Body of pancreas (tissue), 4 donors: Measurements from ENCODE around the gene UBR4. TPM values are rescaled to one million over a fixed set of nuclear protein-coding genes. Genes with fewer than 3 reads are reported as not detected.

Source experiments
- ATAC-seq: fragments of 150-250 bp; one replicate; pipeline ENCODE4 v1.9.1; 2016
- DNase-seq, 4 donors: peaks; one replicate each; pipeline ENCODE4 v3.0.0-alpha.2; 2019
- H3K27ac ChIP-seq, 4 donors: fragments of 200-600 bp; sonication (generic); 1 replicate in 3 of 4; 2 replicates in 1 of 4; pipeline versions ENCODE4 v1.5.1 to v1.6.1; 2016 to 2019; ENCODE audit warnings: mild to moderate bottlenecking in 1 of 4, mixed read lengths in 1 of 4, moderate library complexity in 1 of 4
- H3K27me3 ChIP-seq, 2 donors: fragments of 200-600 bp; sonication (generic); one replicate each; pipeline ENCODE4 v1.6.0; 2016; ENCODE audit warnings: mild to moderate bottlenecking in 1 of 2
- H3K36me3 ChIP-seq, 2 donors: fragments of 200-600 bp; sonication (generic); replicated peaks in 1 of 2; 2 replicates each; pipeline ENCODE4 v1.5.1; 2016; ENCODE audit warnings: low read depth in 2 of 2; ENCODE audit not compliant: insufficient read depth in 1 of 2
- H3K4me1 ChIP-seq: fragments of 200-600 bp; sonication (generic); one replicate; pipeline ENCODE4 v1.6.0; 2016
- H3K4me3 ChIP-seq, 2 donors: fragments of 200-600 bp; sonication (generic); 1 replicate in 1 of 2; 2 replicates in 1 of 2; pipeline ENCODE4 v1.5.1; 2016 to 2019
- H3K9me3 ChIP-seq, 3 donors: fragments of 200-600 bp; sonication (generic); 1 replicate in 2 of 3; 2 replicates in 1 of 3; pipeline ENCODE4 v1.5.1; 2016
- POLR2A ChIP-seq, 3 donors: fragments of 450-650 bp; IDR thresholded peaks; one replicate each; pipeline ENCODE4 v1.6.1; 2016; ENCODE audit warnings: antibody characterized with exemption in 3 of 3, mild to moderate bottlenecking in 2 of 3
- WGBS, 2 donors: methylation state at CpG; one replicate each; pipeline ENCODE4 v1.1.5; 2017; 5-methylcytosine and 5-hydroxymethylcytosine counted together
- intact Hi-C: fragments of 100-400 bp; cut with DNase I; formaldehyde crosslinking; loops from one replicate; pipeline ENCODE4 v1.15.1; 2023
- total RNA-seq, 2 donors: library from RNA; depleted of rRNA; stranded (reverse); fragments of >200 nt; gene quantifications; one replicate each; pipeline ENCODE4 v1.1.0, GENCODE V29; 2016
- TF ChIP-seq, protein P1 (sequence below), 7 experiments: fragments of 450-650 bp in 4 of 7; fragments of 200-600 bp in 3 of 7; sonication (generic) in 3 of 7; IDR thresholded peaks; one replicate each; pipeline ENCODE4 v1.5.1; 2016 to 2019; ENCODE audit warnings: antibody characterized with exemption in 7 of 7

UBR4 gene
- total RNA-seq, 2 donors from 2014 or later, result 84.4 to 87.4 TPM

DNA sequence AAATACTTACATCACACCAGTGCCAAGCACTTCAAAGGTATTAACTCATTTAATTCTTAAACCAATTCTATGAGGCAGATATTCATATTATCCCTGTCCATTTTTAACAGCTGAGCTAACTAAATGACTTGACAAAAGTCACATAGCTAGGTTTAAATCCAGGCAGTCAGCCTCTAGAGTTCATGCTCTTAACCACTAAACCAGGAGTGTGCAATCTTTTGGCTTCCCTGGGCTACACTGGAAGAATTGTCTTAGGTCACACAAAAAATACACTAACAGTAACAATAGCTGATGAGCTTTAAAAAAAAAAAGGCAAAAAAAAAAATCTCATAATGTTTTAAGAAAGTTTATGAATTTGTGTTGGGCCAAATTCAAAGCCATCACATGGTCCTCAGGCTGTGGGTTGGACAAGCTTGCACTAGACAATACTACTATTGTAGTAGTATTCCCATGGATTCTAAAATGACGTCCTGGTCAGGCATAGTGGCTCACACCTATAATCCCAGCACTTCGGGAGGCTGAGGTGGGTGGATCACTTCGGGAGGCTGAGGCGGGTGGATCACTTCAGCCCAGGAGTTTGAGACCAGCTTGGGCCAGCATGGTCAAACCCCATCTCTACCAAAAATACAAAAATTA, 10.0 kb downstream of the UBR4 start:
- H3K27me3 ChIP-seq, result no peaks in the 10 kb centered on the region
- no peak overlapping the region for H3K27ac ChIP-seq
- ATAC-seq, result no peak
- no peak overlapping the region for H3K4me3 ChIP-seq
- H3K9me3 ChIP-seq, result no peaks in the 10 kb centered on the region
- peaks cover 26% of the 10 kb centered on the region for H3K4me1 ChIP-seq
- TF ChIP-seq, protein P1, sequence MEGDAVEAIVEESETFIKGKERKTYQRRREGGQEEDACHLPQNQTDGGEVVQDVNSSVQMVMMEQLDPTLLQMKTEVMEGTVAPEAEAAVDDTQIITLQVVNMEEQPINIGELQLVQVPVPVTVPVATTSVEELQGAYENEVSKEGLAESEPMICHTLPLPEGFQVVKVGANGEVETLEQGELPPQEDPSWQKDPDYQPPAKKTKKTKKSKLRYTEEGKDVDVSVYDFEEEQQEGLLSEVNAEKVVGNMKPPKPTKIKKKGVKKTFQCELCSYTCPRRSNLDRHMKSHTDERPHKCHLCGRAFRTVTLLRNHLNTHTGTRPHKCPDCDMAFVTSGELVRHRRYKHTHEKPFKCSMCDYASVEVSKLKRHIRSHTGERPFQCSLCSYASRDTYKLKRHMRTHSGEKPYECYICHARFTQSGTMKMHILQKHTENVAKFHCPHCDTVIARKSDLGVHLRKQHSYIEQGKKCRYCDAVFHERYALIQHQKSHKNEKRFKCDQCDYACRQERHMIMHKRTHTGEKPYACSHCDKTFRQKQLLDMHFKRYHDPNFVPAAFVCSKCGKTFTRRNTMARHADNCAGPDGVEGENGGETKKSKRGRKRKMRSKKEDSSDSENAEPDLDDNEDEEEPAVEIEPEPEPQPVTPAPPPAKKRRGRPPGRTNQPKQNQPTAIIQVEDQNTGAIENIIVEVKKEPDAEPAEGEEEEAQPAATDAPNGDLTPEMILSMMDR (IDR thresholded peaks at IDR 0.05), result no peak
- TF ChIP-seq POLR2A (IDR thresholded peaks at IDR 0.05), result no peak
- peaks cover 3 to 26% of the 10 kb centered on the region in 2 donors for H3K36me3 ChIP-seq
- 74% methylated on average over 4 of the region's 4 CpGs for WGBS, 2 donors
- DNase-seq, result no peak
- intact Hi-C loops, result no loop called here

DNA sequence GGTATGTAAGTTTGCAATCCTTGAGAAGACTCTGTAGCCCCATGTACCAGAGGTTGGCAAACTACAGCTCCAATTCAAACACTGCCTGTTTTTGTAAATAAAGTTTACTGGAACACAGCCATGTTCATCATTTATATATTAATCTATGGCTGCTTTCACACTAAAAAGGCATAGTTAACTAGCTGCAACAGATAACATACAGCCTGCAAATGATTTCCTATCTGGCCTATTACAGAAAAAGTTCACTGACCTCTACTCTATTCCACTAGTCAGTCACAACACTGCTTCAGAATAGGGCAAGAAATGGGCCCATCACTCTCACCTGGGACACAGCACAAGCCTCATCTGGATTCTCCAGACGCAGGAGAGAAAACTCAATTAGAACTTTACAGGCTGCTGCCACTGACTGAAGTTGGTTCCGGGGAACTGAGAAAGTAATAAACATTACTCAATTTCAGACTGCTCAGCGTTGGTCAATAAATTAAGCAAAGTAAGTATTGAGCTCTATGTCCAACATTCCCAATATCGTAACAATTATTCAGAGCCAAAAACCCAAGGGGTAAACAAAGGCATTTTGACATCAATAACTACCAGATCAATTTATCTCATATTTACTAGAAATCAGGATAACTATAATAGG, 10.6 kb downstream of the UBR4 start:
- no peak overlapping the region for H3K27ac ChIP-seq
- H3K27me3 ChIP-seq, result no peaks in the 10 kb centered on the region
- DNase-seq, result no peak
- H3K9me3 ChIP-seq, result no peaks in the 10 kb centered on the region
- no peak for ATAC-seq
- H3K4me1 ChIP-seq, result peaks cover 23% of the 10 kb centered on the region
- intact Hi-C loops, result no loop called here
- no peak overlapping the region for H3K4me3 ChIP-seq
- H3K36me3 ChIP-seq, result peaks cover 3 to 26% of the 10 kb centered on the region in 2 donors
- 64 to 68% methylated on average over 4 of the region's 4 CpGs for WGBS, 2 donors
- no peak for TF ChIP-seq POLR2A (IDR thresholded peaks at IDR 0.05)
- TF ChIP-seq, protein P1 (IDR thresholded peaks at IDR 0.05), result no peak

DNA sequence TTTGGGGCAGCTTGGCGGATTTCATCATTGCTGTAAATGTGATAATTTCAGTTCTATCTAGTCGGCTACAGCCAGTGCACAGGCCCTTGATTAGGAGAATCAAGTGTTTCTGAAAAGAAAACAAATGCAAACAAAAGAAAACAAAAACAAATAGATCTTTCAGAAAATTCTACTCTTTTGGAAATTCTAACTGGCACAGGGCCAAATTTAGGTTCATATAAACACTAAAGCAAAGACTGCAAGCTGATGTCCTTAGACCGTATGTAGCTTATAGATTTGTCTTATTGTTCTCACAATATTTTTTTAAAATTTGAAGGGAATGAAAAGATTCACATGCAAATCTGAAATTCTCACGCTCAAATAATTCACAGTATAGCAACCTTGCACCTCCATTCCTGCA, 11.2 kb downstream of the UBR4 start:
- Histone ChIP-seq H3K27me3 (no peaks in the 10 kb centered on the region), H3K4me3 (no peak overlapping the region), H3K4me1 (peaks cover 21% of the 10 kb centered on the region), H3K36me3 (peaks cover 3 to 29% of the 10 kb centered on the region in 2 donors), H3K9me3 (no peaks in the 10 kb centered on the region), H3K27ac (no peak overlapping the region)
- ATAC-seq, result no peak
- 90 to 93% methylated on average over 4 of the region's 4 CpGs for WGBS, 2 donors
- intact Hi-C loops, result no loop called here
- TF ChIP-seq, protein P1 (IDR thresholded peaks at IDR 0.05), result no peak
- TF ChIP-seq POLR2A (IDR thresholded peaks at IDR 0.05), result no peak
- no peak for DNase-seq

DNA sequence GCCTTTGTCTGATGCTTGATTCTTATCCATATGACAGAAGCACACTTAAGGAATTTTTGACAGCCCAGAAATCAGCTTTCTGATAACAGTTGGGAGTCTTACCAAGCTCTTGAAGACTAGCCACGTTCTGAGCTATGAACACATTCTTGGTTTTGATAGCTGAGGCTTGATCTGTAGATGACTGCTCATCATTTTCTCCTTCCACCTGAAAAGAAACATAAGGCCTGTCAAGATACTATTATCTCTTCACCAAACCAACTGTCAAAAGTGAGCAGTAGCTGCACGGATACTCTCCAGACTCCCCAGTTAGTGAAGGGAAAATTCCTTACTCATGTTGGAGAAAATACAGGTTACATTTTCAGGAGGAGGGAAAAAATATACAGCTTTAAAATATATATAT, 12.2 kb downstream of the UBR4 start:
- WGBS, 2 donors, result 56 to 65% methylated on average over 2 of the region's 2 CpGs
- TF ChIP-seq, protein P1 (IDR thresholded peaks at IDR 0.05), result no peak
- no peak for TF ChIP-seq POLR2A (IDR thresholded peaks at IDR 0.05)
- ATAC-seq (no peak), DNase-seq (no peak)
- intact Hi-C loops, result no loop called here
- Histone ChIP-seq H3K4me3 (no peak overlapping the region), H3K36me3 (peaks cover 3 to 36% of the 10 kb centered on the region in 2 donors), H3K27ac (no peak overlapping the region), H3K9me3 (no peaks in the 10 kb centered on the region), H3K27me3 (no peaks in the 10 kb centered on the region), H3K4me1 (peaks cover 12% of the 10 kb centered on the region)

DNA sequence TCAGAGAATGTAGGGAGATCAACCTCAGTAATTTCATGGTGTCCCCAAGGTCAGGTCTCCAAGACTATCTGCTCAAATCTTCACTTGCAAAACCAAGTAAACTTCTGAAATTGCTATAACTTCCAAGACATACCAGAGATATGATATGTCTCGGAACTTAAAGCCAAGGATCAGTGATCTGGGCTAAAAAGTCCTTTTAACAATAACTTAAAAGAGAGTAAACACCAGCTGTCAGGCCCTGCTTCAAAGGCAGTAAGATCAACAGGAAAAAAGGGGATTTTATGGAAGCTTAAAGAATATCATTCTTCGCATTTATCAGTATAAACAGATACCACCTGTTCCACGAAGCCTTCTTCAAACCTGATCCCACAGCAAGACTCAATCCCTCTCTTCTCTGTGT, 13.7 kb downstream of the UBR4 start:
- intact Hi-C loops, result no loop called here
- no peaks in the 10 kb centered on the region for H3K4me1 ChIP-seq
- WGBS, 2 donors, result 93 to 95% methylated on average over 3 of the region's 3 CpGs

More for the DNA sequence above, 13.7 kb downstream of the UBR4 start:
- TF ChIP-seq POLR2A (IDR thresholded peaks at IDR 0.05), result no peak
- TF ChIP-seq, protein P1 (IDR thresholded peaks at IDR 0.05), result no peak
- Histone ChIP-seq H3K27ac (no peak overlapping the region), H3K9me3 (no peaks in the 10 kb centered on the region), H3K36me3 (peaks cover 10 to 51% of the 10 kb centered on the region in 2 donors), H3K27me3 (no peaks in the 10 kb centered on the region), H3K4me3 (no peak overlapping the region)
- DNase-seq (no peak), ATAC-seq (no peak)
